Upper lobe of left lung (tissue), 6 donors: ENCODE data around the gene PTPRM. TPM values are rescaled to one million over a fixed set of nuclear protein-coding genes. Genes with fewer than 3 reads are reported as not detected.

ENCODE experiments used
- ATAC-seq, 2 donors: fragments of 200-7000 bp; cut with Tn5 transposase; one replicate each; pipeline ENCODE4 v1.9.1; 2022; ENCODE audit warnings: mild to moderate bottlenecking in 2 of 2, moderate library complexity in 2 of 2; ENCODE audit not compliant: low FRiP score in 2 of 2
- DNase-seq, 2 donors: peaks; one replicate each; pipeline ENCODE4 v3.0.0-alpha.2; 2019 to 2020
- H3K27ac ChIP-seq, 4 donors: fragments of 200-600 bp; sonication (generic); one replicate each; pipeline ENCODE4 v1.5.1; 2016 to 2019
- H3K27me3 ChIP-seq, 4 donors: fragments of 200-600 bp; sonication (generic); one replicate each; pipeline ENCODE4 v1.5.1; 2017 to 2019
- H3K36me3 ChIP-seq, 4 donors: fragments of 200-600 bp; sonication (generic); one replicate each; pipeline ENCODE4 v1.5.1; 2016 to 2019
- H3K4me1 ChIP-seq, 4 donors: fragments of 200-600 bp; sonication (generic); one replicate each; pipeline ENCODE4 v1.5.1; 2018 to 2019
- H3K4me3 ChIP-seq, 4 donors: fragments of 200-600 bp; sonication (generic); one replicate each; pipeline ENCODE4 v1.5.1; 2017 to 2019; ENCODE audit warnings: mild to moderate bottlenecking in 2 of 4, moderate library complexity in 1 of 4
- H3K9me3 ChIP-seq, 4 donors: fragments of 200-600 bp; sonication (generic); one replicate each; pipeline ENCODE4 v1.5.1; 2018 to 2019
- EP300 ChIP-seq, 4 donors: sonication (generic); formaldehyde crosslinking; IDR thresholded peaks; one replicate each; pipeline ENCODE4 v1.5.1; 2017; ENCODE audit warnings: antibody characterized with exemption in 4 of 4, control low read depth in 2 of 4
- POLR2A ChIP-seq, 4 donors: fragments of 450-650 bp; IDR thresholded peaks; one replicate each; pipeline ENCODE4 v1.5.1; 2016 to 2017; ENCODE audit warnings: antibody characterized with exemption in 4 of 4, mild to moderate bottlenecking in 2 of 4
- POLR2AphosphoS5 ChIP-seq, 2 donors: sonication (generic); formaldehyde crosslinking; IDR thresholded peaks; one replicate each; pipeline ENCODE4 v1.5.1; 2017; ENCODE audit warnings: antibody characterized with exemption in 2 of 2
- WGBS, 2 donors: methylation state at CpG; one replicate each; pipeline ENCODE4 v1.1.5; 2017 to 2018; 5-methylcytosine and 5-hydroxymethylcytosine counted together
- total RNA-seq, 6 donors: library from RNA; depleted of rRNA in 4 of 6; stranded (reverse); fragments of >200 nt in 4 of 6; gene quantifications; one replicate each; pipeline versions ENCODE4 v1.1.0 to v1.2.1, GENCODE V29; 2016 to 2021
- TF ChIP-seq, protein P1 (sequence below), 6 experiments: fragments of 450-650 bp in 4 of 6; fragments of 200-600 bp in 2 of 6; sonication (generic) in 2 of 6; IDR thresholded peaks; one replicate each; pipeline ENCODE4 v1.5.1; 2016 to 2019; ENCODE audit warnings: antibody characterized with exemption in 6 of 6
- donor health status: DM: no; HTN: no; CAD: no; lungs with moderate emphysema.
- donor health status: DM: no; HTN: yes; CAD: no; lungs with severe emphysema.

The PTPRM gene
- total RNA-seq: 100 to 1,000 TPM in 5 of 6 donors, 10 to 100 TPM in 1; 82.0 to 201 (median 154) TPM

DNA sequence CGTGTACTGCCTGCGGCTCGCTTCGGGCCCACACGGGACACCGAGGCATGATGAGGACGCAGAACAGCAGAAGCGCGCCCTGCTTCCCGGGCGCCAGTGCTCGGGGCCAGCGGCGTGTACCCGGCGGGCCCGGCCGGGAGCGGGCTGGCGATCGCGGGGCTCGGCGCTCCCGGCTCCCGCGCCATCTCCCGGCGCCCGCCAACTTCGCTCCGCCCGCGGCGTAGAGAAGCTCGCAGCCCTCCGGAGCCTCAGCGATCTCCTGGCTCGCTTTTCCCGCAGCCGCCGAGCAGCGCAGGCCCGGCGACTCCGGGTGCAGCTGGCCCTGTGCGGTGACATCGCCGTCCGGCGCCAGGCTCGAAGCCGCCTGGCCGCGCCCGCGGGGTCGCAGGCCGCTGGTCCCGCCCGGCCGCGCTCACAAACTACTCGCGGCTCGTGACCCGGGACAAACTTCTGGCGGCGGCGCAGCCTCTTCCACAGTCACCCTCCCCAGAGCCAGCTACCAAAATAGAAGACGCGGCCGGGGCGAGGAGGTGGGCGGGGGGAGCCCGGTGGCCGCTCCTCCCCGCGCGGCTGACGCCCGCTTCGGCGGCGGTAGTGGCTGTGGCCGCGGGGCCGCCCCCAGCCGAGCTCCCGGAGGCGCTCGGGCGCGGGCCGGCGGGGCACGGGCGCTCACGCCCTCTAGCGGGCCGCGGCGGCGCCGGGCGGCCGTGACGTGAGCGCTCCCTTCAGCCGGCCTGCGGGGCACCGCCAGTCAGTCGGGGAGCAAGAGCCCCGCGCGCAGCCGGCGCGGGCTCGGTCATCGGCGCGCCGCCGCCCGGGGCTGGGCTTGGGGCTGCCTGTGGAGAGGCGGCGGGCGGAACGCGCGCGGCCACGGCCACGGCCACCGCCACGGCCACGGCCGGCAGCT is at the start of gene PTPRM:
Gene PTPRM, plus strand, starts transcription at position 750 of the 907 bp plus-strand sequence. CDS start 503 bp downstream, outside the sequence.
- TF ChIP-seq EP300 (IDR thresholded peaks at IDR 0.05) (no peak), POLR2A (IDR thresholded peaks at IDR 0.05) (peak in 3 of 4 donors; percentile 68 to 88 (median 83)), POLR2AphosphoS5 (IDR thresholded peaks at IDR 0.05) (peak in 1 of 2 donors; percentile 74)
- TF ChIP-seq, protein P1, sequence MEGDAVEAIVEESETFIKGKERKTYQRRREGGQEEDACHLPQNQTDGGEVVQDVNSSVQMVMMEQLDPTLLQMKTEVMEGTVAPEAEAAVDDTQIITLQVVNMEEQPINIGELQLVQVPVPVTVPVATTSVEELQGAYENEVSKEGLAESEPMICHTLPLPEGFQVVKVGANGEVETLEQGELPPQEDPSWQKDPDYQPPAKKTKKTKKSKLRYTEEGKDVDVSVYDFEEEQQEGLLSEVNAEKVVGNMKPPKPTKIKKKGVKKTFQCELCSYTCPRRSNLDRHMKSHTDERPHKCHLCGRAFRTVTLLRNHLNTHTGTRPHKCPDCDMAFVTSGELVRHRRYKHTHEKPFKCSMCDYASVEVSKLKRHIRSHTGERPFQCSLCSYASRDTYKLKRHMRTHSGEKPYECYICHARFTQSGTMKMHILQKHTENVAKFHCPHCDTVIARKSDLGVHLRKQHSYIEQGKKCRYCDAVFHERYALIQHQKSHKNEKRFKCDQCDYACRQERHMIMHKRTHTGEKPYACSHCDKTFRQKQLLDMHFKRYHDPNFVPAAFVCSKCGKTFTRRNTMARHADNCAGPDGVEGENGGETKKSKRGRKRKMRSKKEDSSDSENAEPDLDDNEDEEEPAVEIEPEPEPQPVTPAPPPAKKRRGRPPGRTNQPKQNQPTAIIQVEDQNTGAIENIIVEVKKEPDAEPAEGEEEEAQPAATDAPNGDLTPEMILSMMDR (IDR thresholded peaks at IDR 0.05): peak; percentile 67 to 98 (median 96)
- peaks cover 13 to 29% (median 18%) of the 10 kb centered on the region in 4 donors for H3K4me1 ChIP-seq
- H3K27me3 ChIP-seq: peaks cover 0 to 9% (median 0%) of the 10 kb centered on the region in 4 donors
- peak; percentile 78 to 96 for DNase-seq
- no peaks in the 10 kb centered on the region for H3K36me3 ChIP-seq
- H3K27ac ChIP-seq: peak within 1 kb of the TSS; percentile 95 to 98 (median 98)
- no peaks in the 10 kb centered on the region for H3K9me3 ChIP-seq
- H3K4me3 ChIP-seq: peak within 1 kb of the TSS; percentile 69 to 92 (median 82)
- 1 to 3% methylated on average over 7 to 75 of the region's 139 CpGs for WGBS, 2 donors
- ATAC-seq: peak; percentile 94 to 95

GRCh38 chr18:7517852-7518251 is 49.3 kb upstream of the PTPRM start:
- DNase-seq (no peak), ATAC-seq (no peak)
- H3K4me3 ChIP-seq: no peak overlapping the region
- no peaks in the 10 kb centered on the region for H3K27me3 ChIP-seq
- H3K9me3 ChIP-seq: no peaks in the 10 kb centered on the region
- no peaks in the 10 kb centered on the region for H3K36me3 ChIP-seq
- TF ChIP-seq, protein P1 (IDR thresholded peaks at IDR 0.05): no peak
- TF ChIP-seq POLR2A (IDR thresholded peaks at IDR 0.05): no peak
- TF ChIP-seq EP300 (IDR thresholded peaks at IDR 0.05): no peak
- TF ChIP-seq POLR2AphosphoS5 (IDR thresholded peaks at IDR 0.05): no peak
- WGBS, 2 donors: 81 to 85% methylated on average over 4 of the region's 4 CpGs
- H3K4me1 ChIP-seq: no peaks in the 10 kb centered on the region
- H3K27ac ChIP-seq: no peak overlapping the region

DNA sequence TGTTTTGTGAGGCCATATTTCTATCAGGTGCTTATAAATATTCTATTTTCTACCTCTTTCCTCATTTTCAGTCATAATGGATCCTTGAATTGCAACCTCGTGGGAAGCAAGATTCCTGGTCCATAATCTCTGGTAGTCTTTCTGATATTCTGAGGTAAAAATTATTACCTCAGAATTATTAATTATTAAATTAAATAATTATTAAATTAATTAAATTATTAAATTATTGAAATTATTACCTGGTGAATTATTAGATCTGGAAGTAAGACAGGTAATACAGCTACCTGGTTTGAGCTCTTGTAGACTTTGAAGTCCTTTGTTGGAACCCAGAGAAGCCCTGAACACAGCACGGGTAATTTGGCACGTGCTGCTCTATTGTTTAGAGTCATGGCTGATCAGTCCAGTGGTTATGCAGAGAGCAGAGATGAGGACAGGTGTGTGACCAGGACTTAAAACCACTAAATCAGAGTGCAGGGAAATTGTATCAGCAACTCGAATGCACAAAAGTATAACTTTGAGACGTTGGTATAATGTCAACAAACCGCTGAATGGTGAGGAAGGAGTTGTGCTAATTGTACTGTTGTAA is 46.8 kb upstream of the PTPRM start:
- ATAC-seq (no peak), DNase-seq (no peak)
- TF ChIP-seq POLR2A (IDR thresholded peaks at IDR 0.05) (no peak), EP300 (IDR thresholded peaks at IDR 0.05) (no peak), POLR2AphosphoS5 (IDR thresholded peaks at IDR 0.05) (no peak)
- TF ChIP-seq, protein P1 (IDR thresholded peaks at IDR 0.05): no peak
- H3K36me3 ChIP-seq: no peaks in the 10 kb centered on the region
- peaks cover 0 to 9% (median 0%) of the 10 kb centered on the region in 4 donors for H3K4me1 ChIP-seq
- no peaks in the 10 kb centered on the region for H3K27me3 ChIP-seq
- WGBS, 2 donors: 61 to 68% methylated on average over 6 of the region's 6 CpGs
- no peak overlapping the region for H3K27ac ChIP-seq
- no peak overlapping the region for H3K4me3 ChIP-seq
- H3K9me3 ChIP-seq: no peaks in the 10 kb centered on the region

GRCh38 chr18:7521226-7521856 is 45.8 kb upstream of the PTPRM start:
- H3K4me1 ChIP-seq: peaks cover 0 to 11% (median 0%) of the 10 kb centered on the region in 4 donors
- 80 to 83% methylated on average over 5 to 8 of the region's 8 CpGs for WGBS, 2 donors
- no peak for DNase-seq
- TF ChIP-seq POLR2AphosphoS5 (IDR thresholded peaks at IDR 0.05) (no peak), POLR2A (IDR thresholded peaks at IDR 0.05) (no peak), EP300 (IDR thresholded peaks at IDR 0.05) (no peak)
- TF ChIP-seq, protein P1 (IDR thresholded peaks at IDR 0.05): no peak
- no peaks in the 10 kb centered on the region for H3K27me3 ChIP-seq
- no peaks in the 10 kb centered on the region for H3K9me3 ChIP-seq
- ATAC-seq: no peak
- H3K27ac ChIP-seq: no peak overlapping the region
- no peak overlapping the region for H3K4me3 ChIP-seq
- H3K36me3 ChIP-seq: no peaks in the 10 kb centered on the region
